NCI-H2196 treated with DMSO at 0.1 percent for 48 hours (cell line): ENCODE measurements around the gene PDE7B.
"Not testable (repeated sequence)": the region's sequence is repeated elsewhere in the genome, so short reads cannot be mapped to it uniquely, and the experiment has no call there.

ENCODE experiments used
- DNase-seq: peaks from one replicate; lab custom pipeline; 2025; ENCODE audit not compliant: unreplicated experiment; lab: John Stamatoyannopoulos, UW

PDE7B gene

DNA sequence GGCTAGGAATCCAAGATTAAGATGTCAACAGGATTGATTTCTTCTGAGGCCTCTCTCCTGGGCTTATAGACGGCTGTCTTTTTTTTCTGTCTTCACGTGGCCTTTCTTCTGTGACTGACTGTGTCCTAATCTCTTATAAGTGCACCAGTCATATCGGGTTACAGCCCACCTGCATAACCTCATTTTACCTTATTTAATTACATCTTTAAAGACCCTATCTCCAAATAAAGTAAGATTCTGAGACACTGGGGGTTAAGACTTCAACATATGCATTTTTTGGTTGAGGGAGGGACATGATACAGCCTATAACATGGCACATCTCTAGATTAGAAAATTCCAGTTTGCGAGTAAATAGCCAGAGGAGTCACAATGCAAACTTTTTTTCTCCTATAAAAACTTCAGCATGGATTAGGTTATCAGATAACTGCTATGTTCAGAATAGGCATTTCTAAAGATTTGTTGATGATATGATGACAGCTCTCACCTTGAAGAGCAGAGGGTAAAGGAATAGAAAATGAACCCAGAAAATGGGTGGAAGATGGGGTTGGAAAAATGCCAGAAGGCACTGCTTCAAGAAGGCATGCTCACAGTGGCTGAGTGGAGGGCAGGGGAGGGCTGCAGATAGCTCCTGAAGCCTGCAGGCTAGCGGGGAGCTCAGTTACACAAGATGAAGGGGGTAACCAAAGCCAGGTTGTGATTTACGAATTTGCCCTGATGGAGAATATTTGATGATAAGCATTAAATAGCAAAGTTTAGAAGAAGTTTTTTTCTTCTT is 8.7 kb upstream of the PDE7B start:
- DNase-seq: no peak

DNA sequence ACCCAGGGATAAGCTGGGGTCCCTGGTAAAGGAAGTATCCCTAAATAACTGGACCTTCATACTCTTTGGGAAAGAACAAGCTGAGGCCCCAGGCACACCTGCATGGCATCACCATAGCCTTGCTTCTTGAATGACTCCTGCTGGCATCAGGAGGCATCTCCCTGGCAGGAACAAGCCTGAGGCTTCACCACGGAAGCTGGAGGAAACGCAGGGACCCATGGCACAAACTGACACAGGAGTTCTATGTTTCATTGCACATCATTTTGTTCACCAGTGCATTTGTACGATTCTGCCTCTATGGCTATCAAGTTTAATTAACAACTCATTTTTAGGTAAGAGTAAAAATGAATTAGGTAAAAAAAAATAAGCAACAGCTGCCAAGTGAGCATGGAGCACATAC is 619 bp upstream of the PDE7B start:
- DNase-seq: no peak

DNA sequence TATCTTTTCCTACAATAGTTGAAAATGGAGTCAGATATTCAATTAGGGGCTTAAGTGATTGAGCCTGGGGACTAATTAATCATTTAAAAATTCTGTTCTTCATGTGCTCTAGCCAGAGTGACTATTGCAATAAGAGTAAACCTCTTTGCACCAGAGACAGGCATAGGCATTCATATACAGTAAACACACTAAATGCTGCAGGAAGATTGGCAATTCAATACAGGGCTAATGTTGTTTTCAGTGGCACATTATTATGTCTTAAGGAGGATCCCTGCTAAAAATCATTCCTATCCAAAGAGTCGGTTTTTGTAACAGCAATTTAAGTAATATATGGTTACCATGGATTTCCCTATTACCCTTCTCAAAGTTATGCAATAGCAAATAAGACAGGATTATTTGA is 1.2 kb downstream of the PDE7B start:
- no peak for DNase-seq

DNA sequence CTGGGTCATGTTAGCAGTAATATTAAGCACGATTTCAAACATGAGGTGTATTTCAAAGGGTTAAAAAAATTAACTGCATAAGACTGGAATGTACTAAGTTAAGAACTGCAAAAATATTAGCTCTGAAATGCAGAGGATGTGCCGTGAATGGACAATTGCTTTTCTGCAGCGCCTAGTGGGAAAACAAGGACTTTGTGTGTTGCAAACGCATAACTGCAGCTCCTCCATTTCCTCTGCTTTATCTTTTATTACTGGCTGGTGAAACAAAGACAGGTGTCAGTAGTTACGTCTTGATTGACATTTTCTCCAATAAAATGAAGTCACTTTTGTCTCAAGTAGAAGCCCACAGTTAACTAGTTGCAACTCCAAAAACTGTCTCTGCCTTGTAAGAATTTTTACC is 1.7 kb downstream of the PDE7B start:
- DNase-seq: no peak

DNA sequence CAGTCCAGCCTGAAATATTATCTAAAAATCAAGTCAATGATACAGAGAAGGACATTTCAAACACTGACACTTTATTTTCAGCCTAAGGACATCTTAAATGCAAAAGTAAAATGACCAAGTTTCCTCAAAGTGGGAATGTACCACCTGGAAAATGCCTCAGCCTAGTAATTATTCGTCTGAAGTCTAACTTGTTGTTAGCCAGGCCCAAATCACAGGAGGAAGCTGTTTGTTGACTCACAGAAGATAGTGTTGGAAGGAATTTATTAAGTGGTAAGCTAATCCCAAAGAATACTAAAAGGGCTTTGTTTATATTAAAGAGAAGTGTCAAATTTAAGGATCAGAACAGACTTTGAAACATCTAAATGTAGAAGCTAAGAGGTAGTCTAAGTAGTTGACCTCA is 2.5 kb downstream of the PDE7B start:
- no peak for DNase-seq

DNA sequence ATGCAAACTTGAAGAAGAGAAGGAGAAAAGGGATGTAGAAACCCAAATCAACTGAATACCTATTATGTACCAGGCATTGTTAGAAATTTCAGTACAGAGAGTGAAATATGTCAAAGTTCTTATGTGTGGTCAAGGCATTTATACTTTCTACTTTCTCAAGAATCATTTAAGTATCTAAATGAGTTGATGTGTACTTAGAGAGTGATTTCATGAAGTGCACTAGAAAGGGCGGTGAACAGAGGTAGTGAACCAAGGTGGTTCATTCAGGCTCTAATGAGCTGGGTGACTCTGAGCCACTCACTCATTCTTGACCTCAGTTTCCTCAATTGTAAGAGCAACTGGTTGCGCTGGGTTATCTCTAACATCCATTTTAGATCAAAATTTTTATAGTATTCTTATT is 3.3 kb downstream of the PDE7B start:
- DNase-seq: no peak

DNA sequence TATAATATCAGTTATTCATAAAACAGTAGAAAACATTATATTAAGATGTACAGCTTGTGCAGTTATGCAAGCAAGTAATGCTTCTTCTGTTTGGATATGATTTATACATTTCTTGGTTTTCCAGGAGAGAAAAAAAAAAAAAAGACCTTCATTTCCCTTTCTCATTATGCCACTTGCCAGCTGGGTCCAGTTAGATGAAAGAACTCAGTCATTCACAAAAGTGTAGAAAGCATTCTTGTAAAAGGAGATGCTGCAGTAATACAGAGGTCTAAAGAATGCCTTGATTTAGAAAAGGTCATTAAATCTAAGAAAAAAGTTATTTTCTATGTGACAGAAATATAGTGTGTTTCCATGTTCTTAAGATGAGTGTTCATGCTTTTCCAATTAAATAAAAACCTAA is 7.4 kb downstream of the PDE7B start:
- DNase-seq: no peak

DNA sequence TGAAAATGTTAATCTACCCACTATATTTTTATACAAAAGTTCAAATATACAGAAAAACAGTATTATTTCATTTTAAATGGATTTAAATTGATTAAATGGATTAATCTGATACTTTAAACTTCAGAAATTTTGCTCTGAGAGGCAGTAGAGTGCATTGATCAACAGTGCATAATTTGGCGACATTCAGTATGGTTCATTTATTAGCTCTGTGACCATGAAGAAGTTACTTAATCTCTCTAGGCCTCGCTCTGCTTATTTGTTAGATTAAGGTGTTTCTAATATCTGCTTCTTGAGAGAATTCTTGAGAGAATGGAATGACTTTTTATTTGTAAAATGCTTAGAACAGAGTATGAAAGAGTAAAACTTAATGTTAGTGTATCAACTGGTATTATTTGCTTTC is 8.9 kb downstream of the PDE7B start:
- DNase-seq: no peak

DNA sequence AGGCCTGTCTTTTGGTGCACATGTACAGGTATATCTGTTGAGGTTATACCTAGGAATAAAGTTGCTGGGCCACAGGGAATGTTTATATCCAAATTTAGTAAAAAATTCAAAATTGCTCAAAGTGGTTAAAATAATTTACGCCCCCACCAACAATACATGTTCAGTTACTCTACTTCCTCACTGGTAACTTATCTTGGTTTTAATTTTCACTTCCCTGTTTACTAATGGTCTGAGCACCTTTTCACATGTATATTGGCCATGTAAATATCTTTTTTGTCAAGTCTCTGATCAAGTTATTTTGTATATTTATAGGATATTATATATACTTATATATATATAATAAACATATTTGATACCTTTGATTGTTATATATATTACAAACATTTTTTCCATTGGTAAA is 9.7 kb downstream of the PDE7B start:
- no peak for DNase-seq

DNA sequence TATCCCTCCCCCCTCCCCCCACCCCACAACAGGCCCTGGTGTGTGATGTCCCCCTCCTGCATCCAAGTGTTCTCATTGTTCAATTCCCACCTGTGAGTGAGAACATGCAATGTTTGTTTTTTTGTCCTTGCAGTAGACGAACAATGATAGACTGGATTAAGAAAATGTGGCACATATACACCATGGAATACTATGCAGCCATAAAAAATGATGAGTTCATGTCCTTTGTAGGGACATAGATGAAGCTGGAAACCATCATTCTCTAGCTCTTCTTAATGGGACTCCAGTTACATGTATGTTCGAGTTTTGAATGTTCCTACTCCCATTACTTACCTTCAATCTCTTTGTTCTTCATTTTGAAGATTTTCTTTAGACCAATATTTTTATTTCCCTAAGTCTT is 13.4 kb downstream of the PDE7B start:
- DNase-seq: not testable (repeated sequence)

DNA sequence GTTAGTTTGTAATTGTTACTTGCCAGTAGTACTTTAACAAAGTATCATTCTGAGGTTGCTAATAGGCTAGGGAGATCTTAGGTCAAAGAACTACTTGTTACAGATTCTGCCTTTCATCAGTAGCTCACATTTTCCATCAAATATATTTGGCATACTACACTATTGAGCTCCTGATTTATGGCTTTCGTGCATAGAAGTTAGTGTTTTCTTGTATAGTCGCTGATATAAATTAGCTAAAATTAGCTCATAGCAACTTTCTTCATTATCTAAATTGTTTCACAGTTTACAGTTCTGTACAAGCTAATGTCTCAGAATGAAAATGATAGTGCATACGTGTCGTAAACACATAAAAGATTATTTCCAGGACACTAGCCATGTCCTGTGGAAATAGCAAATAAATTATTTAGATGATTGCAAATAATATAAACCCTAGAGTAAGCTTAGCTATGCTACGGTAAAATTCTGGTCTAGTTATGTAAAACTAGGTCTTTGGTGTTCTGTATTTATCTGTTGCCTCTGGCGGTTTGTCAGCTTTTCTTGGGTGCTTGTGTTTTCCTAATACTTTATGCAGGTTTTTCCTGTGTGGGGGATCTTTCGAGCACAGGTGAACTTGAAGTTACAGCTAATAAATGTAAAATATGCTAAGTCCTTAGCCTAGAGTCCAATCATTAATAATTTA is 15.1 kb downstream of the PDE7B start:
- DNase-seq: no peak

DNA sequence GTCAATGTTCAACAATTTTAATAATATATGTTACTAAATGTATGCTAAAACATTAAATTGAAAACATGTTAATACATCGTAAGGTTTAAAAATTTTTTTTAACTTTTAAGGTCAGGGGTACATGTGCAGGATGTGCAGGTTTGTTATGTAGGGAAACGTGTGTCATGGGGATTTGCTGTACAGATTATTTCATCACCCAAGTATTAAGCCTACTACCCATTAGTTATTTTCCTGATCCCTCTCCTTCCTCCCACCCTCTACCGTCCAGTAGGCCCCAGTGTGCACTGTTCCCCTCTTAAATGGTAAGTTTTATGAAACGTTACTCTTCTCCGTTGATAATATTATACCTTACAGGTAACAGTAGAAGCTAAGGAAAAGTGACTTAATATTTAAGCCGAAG is 15.8 kb downstream of the PDE7B start:
- DNase-seq: no peak

DNA sequence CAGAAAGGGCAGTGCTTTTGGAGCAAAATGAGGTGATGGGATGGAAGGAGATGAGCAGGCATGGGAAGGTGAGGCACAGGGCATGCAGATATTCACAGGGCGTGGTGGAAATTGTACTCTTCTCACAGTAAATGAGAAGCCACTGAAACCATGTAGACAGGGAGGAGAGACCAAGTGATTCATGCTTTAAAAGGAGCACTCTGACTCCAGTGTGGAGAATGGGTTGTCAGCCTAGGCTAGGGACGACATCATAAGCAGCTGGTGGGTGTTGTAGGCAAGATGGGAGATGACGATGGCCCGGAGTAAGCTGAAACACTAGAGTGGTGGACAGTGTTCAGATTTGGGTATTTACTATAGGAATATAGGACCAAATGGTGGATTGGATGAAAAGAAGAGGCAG is 18.4 kb downstream of the PDE7B start:
- no peak for DNase-seq

DNA sequence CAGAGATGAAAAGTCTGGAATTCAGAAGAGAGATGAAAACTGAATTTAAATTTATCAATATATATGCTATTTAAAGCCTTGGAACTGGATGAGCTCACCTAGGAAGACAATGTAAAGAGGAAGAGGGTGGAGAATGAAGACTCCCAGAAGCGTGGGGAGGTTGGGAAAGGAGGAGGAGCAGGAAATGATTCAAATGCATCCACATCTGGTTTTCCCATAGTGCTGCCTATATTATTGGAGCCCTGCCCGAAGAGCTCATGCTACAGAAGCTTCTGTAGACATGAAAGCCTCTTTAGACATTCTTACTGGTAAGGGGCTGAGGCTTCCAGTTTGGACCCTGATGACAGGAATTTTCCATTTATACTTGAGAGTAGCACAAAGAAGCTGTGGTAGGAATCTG is 19.2 kb downstream of the PDE7B start:
- no peak for DNase-seq

DNA sequence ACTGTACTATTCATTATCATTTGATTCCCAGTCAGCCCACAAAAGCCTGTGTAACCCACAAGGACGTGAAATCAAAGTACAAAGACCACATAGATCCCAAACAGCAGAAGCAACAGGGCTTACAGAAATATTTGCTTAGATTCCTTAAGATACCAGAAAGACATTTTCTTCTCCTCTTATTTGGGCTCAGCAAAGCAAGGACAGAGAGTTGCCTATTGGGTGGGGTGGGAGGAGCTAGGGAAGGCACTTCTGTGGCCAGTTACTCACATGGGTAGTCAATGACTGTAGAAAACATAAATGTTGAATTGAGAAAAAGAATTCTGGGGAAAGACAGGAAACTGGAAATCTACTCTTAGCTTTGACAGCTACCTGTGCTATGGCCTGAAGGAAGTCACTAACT is 19.8 kb downstream of the PDE7B start:
- DNase-seq: no peak

DNA sequence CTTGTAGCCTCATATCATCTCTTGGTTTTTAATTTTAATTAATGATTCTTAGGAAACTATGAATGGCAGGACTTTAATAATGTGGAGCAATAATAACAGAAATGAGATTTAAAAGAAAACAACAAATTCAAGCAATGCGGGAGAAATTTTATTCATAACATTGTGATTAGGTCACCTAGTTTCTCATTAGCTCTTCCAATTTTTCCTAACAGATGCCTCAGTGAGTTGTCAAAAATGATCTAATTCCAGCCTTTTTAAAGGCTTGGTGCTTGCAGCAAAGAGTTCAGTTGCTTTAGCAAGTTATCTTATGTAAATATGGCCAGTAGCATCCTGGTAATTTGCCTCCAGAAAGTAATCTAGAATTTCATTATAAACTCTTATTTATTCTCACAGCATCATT is 20.4 kb downstream of the PDE7B start:
- DNase-seq: no peak

DNA sequence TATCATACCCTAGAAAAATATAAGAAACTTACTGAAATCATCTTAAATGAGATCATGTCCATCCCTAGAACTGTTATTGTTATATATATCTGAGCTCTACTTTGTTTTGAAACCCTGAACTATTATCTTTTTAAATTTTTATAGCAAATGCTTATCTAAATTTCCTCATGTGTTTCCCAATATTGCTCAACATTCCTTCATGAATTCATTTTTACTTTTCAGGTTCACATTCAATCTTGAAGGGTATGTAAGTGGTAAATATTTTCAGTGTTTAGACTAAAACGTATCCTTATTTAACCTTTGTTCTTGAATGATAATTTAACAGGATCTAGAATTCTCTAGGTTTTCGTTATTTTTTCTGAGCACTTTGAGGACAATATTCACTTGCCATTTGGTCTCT is 23.9 kb downstream of the PDE7B start:
- DNase-seq: no peak

DNA sequence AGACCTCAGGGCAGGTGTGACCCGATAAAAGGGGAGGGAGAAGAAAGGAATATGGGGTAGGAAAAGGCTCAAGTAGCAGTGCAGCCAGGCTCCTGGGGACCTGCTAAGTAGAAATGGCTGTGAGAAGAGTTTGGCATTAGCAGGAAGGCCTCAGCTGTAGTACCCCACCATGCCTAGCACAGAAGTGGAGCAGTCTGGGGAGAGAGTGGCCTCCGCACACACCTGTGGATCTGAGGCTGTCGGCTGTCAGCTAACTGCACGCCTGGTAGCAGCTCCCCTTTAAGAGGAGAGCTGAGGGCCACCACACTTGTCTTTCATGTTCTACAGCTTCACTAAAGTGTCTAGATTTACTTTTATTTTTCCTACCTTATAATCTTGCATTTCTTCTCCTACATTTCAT is 24.6 kb downstream of the PDE7B start:
- DNase-seq: no peak

DNA sequence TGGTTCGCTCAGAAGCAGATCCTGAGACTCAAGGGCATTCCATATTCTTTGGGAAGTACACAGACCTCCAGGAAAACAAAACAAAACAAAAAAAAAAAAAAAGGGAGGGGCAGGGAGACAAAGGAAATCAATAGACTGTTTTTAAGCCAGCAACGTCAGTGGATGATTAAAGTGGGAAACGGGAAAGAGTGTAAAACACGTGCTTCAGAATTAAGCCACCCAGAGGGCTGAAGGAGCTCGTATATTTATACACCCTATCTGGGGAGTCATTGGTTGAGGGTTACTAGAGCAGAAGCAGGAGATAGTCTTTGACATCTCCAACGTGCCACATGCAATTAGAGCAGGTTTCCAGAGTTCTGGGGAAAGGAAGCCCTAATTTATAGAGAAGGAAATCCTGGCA is 26.2 kb downstream of the PDE7B start:
- DNase-seq: no peak

DNA sequence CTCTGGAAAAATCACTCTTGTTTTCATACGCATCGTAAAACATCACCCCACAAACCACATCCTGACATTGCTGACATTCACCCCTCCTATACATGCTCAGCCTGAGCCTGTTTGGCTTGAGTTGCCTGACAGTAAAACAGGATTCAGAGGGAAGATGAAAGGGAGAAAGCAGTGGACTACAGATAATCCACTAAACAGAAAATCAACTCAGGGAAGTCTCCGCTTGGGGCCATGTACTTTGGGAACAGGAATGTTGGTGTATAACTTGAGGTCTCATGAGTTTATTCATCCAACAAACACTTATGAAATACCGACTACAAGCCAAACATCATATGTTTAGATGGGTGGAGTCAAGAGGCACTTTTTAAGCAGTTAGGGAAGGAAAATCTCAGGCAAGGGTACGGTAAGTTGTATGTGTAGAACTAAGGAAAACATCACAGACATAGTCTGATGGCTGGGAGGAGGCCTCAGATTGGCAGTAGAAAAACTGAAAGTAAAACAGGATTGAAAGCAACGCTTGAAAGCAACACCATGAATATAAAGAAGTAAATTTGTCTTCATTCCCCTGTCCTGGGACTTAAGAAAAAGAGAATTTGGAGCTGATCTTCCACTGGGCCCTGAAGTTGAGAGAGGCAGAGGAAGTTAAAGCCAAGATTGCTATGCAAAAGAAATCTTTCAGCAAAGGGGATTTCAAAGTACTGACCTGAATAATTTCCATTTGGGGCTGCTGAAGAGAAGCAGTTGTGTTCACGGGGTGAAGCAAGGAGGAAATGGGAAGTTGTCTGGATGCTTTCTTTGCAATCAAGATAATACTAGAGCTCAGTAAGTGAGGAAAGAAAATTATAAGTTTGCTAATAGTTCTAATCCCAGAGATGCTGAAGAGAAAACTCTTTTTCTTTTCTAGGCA is 28.8 kb downstream of the PDE7B start:
- no peak for DNase-seq

DNA sequence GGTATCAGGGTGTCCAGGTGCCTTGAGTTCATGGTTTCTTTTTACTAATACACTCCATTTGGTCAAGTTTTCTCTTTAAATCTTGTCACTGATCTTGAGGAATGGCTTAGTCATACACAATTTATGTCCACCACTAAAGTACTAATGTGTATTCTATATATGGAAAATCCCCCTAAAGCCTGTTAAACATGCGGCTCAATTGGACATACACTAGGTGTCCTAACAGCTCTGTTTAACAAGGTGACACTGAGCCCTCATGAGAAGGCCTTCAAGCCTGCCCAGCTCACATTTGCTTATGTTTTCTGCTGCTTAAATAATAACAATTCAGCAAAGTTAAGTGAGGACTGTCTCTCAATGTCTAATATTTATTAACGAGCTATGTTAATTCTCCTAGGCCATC is 31.5 kb downstream of the PDE7B start:
- no peak for DNase-seq

DNA sequence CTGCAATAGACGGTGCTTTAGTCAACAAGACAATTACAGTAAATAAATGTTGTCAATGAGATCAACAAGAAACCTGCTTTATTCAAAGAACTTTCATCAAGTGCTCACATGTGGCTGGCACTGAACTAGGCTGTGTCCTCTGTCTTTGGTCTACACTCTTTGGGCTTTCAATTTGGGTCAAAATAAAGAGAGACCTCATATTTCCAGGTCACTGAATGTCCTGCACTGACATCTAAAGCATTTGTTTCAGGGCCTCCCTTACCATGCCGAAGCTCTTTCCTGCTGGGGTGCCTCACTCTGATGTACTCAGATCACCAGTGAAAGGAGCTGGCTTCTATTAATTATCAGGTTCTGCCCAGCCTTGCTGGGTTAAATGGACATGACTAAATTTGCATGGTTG is 32.0 kb downstream of the PDE7B start:
- no peak for DNase-seq
